ENCODE data around the gene HTT. TPM values are rescaled to one million over a fixed set of nuclear protein-coding genes. Genes with fewer than 3 reads are reported as not detected.

The HTT gene
- total RNA-seq, 1 experiment from 2014 or later = 66.8 TPM

DNA sequence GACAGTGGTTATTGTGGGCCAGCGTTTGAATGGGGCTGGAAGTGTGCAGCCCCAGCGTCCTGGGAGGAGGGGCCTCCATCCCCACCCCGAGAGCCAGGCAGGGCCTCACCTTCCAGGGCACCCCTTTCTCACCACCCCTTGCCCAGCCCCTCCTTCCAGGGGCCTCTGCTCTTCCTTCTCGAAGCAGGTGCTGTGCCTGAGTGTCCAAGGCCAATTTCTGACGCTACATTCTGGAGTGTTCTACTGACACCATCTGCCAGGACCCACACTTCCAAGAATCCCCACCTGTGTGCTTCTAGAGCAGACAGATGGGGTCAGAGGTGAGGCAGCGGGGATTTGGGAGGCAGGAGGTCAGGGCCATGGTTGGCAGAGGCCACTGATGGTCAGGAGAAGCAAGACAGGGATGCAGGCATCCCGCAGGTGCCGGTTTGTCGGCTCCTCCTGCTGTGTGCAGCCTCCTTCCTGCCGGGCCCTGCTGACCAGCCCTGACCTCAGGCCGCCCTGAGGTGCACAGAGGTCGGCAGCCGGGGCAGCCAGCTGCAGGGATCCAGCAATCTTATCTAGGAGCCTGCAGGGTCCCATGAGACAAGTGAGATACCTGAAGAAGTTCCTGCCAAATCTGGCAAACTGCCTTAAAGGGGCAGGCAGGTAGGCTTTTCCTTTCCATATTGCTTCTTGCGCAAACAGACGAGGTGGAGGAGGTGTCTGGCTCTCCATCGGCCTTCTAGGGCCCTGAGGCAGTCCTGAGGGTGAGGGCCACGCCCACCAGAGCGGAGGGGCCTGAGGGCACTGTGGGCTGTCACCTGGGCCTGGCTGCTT is 193.3 kb downstream of the HTT start:
- Histone ChIP-seq H3K36me3 (ENCODE audit: insufficient read depth, low read length, poor library complexity, severe bottlenecking) (no peaks in the 10 kb centered on the region), H3K27me3 (replicated peaks; ENCODE audit: insufficient read depth, low read depth, low read length, poor library complexity) (no peaks in the 10 kb centered on the region), H3K4me3 (ENCODE audit: low read depth, low read length, poor library complexity, severe bottlenecking) (no peak overlapping the region), H3K9me3 (ENCODE audit: low read depth, low read length, poor library complexity, severe bottlenecking) (no peaks in the 10 kb centered on the region), H3K27ac (ENCODE audit: low read depth, low read length, poor library complexity, severe bottlenecking) (no peak overlapping the region), H3K4me1 (ENCODE audit: insufficient read depth, low read length, poor library complexity, severe bottlenecking) (peaks cover 10% of the 10 kb centered on the region)
- CTCF ChIA-PET = no interaction called here
- TF ChIP-seq, protein P1, sequence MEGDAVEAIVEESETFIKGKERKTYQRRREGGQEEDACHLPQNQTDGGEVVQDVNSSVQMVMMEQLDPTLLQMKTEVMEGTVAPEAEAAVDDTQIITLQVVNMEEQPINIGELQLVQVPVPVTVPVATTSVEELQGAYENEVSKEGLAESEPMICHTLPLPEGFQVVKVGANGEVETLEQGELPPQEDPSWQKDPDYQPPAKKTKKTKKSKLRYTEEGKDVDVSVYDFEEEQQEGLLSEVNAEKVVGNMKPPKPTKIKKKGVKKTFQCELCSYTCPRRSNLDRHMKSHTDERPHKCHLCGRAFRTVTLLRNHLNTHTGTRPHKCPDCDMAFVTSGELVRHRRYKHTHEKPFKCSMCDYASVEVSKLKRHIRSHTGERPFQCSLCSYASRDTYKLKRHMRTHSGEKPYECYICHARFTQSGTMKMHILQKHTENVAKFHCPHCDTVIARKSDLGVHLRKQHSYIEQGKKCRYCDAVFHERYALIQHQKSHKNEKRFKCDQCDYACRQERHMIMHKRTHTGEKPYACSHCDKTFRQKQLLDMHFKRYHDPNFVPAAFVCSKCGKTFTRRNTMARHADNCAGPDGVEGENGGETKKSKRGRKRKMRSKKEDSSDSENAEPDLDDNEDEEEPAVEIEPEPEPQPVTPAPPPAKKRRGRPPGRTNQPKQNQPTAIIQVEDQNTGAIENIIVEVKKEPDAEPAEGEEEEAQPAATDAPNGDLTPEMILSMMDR (conservative IDR thresholded peaks at IDR 0.05; ENCODE audit: low read depth, low read length) = no peak
- no peak for TF ChIP-seq EZH2 (IDR thresholded peaks at IDR 0.05; ENCODE audit: borderline replicate concordance, low read depth, low read length, poor library complexity, severe bottlenecking)
- POLR2A ChIA-PET (ENCODE audit: low non-redundant PET) = interaction anchor here (0.7 kb wide), 1 partner anchor 47 kb away, joined by 3 read pairs; no protein-coding TSS in a partner anchor
- no TSS peak for BruUV-seq (replicated peaks)
- no peak for DNase-seq (ENCODE audit: low spot score)
- intact Hi-C loops (cut with micrococcal nuclease; ENCODE audit: unreplicated experiment) = no loop called here

GRCh38 chr4:3268395-3269104 is 194.1 kb downstream of the HTT start:
- Histone ChIP-seq H3K27ac (ENCODE audit: low read depth, low read length, poor library complexity, severe bottlenecking) (no peak overlapping the region), H3K27me3 (replicated peaks; ENCODE audit: insufficient read depth, low read depth, low read length, poor library complexity) (no peaks in the 10 kb centered on the region), H3K4me1 (ENCODE audit: insufficient read depth, low read length, poor library complexity, severe bottlenecking) (peaks cover 10% of the 10 kb centered on the region), H3K9me3 (ENCODE audit: low read depth, low read length, poor library complexity, severe bottlenecking) (no peaks in the 10 kb centered on the region), H3K36me3 (ENCODE audit: insufficient read depth, low read length, poor library complexity, severe bottlenecking) (no peaks in the 10 kb centered on the region), H3K4me3 (ENCODE audit: low read depth, low read length, poor library complexity, severe bottlenecking) (no peak overlapping the region)
- TF ChIP-seq EZH2 (IDR thresholded peaks at IDR 0.05; ENCODE audit: borderline replicate concordance, low read depth, low read length, poor library complexity, severe bottlenecking) = no peak
- TF ChIP-seq, protein P1 (conservative IDR thresholded peaks at IDR 0.05; ENCODE audit: low read depth, low read length) = no peak
- ChIA-PET CTCF (no interaction called here), POLR2A (ENCODE audit: low non-redundant PET) (no interaction called here)
- DNase-seq (ENCODE audit: low spot score) = no peak
- no TSS peak for BruUV-seq (replicated peaks)
- intact Hi-C loops (cut with micrococcal nuclease; ENCODE audit: unreplicated experiment) = no loop called here

DNA sequence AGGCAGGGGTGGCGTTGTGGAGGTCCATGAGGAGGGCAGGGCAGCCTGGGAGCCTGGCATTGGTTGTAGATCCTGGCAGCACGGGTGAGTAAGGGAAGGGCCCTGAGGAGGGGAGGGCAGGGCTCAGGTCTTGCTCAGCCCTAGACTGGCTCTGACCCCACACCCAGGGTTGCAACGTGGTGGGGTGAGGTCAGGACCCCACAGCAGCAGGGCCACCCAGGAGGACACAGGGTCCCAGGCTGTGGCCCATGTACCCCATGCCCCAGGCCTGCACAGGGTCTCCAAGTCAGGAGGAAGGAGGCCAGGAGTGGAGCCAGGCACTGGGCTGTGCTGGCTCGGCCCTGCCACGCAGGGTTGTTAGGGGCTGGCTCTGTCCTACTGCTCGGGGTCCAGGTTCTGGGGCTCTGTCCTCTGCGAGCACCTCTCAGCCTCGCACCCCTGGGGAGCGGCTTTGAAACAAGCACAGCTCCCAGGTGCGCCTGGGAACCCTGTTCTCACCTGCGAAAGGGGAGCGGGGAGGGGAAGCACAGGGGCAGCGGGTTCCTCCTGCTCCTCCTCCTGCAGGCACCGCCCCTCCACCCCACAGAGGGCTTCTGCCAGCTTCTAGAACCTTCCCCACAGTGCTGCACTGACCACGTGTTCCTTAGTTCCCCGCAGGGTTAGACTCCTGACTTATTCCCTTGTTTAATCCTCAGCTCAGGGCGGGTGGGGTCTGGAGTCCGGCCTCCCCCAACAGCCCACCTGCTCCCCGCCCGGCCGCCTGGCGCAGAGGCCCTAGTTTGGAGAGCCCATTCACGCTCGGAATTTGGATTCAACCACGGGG is 194.8 kb downstream of the HTT start:
- TF ChIP-seq, protein P1 (conservative IDR thresholded peaks at IDR 0.05; ENCODE audit: low read depth, low read length) = no peak
- TF ChIP-seq EZH2 (IDR thresholded peaks at IDR 0.05; ENCODE audit: borderline replicate concordance, low read depth, low read length, poor library complexity, severe bottlenecking) = no peak
- BruUV-seq (replicated peaks) = no TSS peak
- intact Hi-C loops (cut with micrococcal nuclease; ENCODE audit: unreplicated experiment) = no loop called here
- no peak overlapping the region for H3K27ac ChIP-seq (ENCODE audit: low read depth, low read length, poor library complexity, severe bottlenecking)
- no peak for DNase-seq (ENCODE audit: low spot score)
- CTCF ChIA-PET = no interaction called here
- H3K27me3 ChIP-seq (replicated peaks; ENCODE audit: insufficient read depth, low read depth, low read length, poor library complexity) = no peaks in the 10 kb centered on the region
- no peaks in the 10 kb centered on the region for H3K9me3 ChIP-seq (ENCODE audit: low read depth, low read length, poor library complexity, severe bottlenecking)
- H3K36me3 ChIP-seq (ENCODE audit: insufficient read depth, low read length, poor library complexity, severe bottlenecking) = no peaks in the 10 kb centered on the region
- peaks cover 10% of the 10 kb centered on the region for H3K4me1 ChIP-seq (ENCODE audit: insufficient read depth, low read length, poor library complexity, severe bottlenecking)
- POLR2A ChIA-PET (ENCODE audit: low non-redundant PET) = no interaction called here
- no peak overlapping the region for H3K4me3 ChIP-seq (ENCODE audit: low read depth, low read length, poor library complexity, severe bottlenecking)
